Motor neuron (in vitro differentiated cells): ENCODE measurements around the gene EFNA2. TPM values are rescaled to one million over a fixed set of nuclear protein-coding genes. Genes with fewer than 3 reads are reported as not detected.
A peak's percentile ranks its signal among the peaks of the same experiment; 100 is the strongest.

ENCODE experiments used
- ATAC-seq, 8 experiments: fragments of 200-7000 bp; cut with Tn5 transposase; replicated peaks in 6 of 8; 2 replicates each; pipeline ENCODE4 v1.8.0; 2021; ENCODE audit warnings: mild to moderate bottlenecking in 8 of 8, moderate library complexity in 8 of 8
- H3K27ac ChIP-seq, 2 donors: fragments of 250-450 bp; sonication (Bioruptor Pico); 2 replicates each; pipeline ENCODE4 v1.9.0; 2021; ENCODE audit warnings: antibody characterized with exemption in 2 of 2, mild to moderate bottlenecking in 2 of 2, moderate library complexity in 1 of 2
- H3K4me1 ChIP-seq, 2 donors: fragments of 250-450 bp; sonication (Bioruptor Pico); replicated peaks in 1 of 2; 2 replicates each; pipeline ENCODE4 v1.6.1; 2021; ENCODE audit warnings: antibody characterized with exemption in 2 of 2, mild to moderate bottlenecking in 2 of 2, moderate library complexity in 1 of 2
- H3K4me3 ChIP-seq, 5 donors: fragments of 250-450 bp; sonication (Bioruptor Pico); 2 replicates each; pipeline ENCODE4 v1.9.0; 2021; ENCODE audit warnings: antibody characterized with exemption in 5 of 5, mild to moderate bottlenecking in 5 of 5, moderate library complexity in 4 of 5
- WGBS, 10 experiments: fragments of 450-650 bp; shearing (Covaris generic); methylation state at CpG; one replicate each; pipeline ENCODE4 v1.0.0; 2022; 5-methylcytosine and 5-hydroxymethylcytosine counted together
- in situ Hi-C, 9 experiments: fragments of 400-800 bp; cut with MboI; loops; one replicate each; pipeline ENCODE4 v1.15.0; 2021; ENCODE audit warnings: low sequenced_read_pairs in 9 of 9, low pct_unique_long_range_greater_than_20kb in 2 of 9; ENCODE audit not compliant: unreplicated experiment in 9 of 9
- total RNA-seq, 8 experiments: library from RNA; unstranded; fragments of 300-600 nt; gene quantifications; 2 replicates each; pipeline versions ENCODE4 v1.2.3 to v1.2.4, GENCODE V29; 2022

EFNA2 gene
- total RNA-seq, 8 experiments from 2014 or later = 2.4 to 9.2 (median 4.5) TPM; not detected in 3

DNA sequence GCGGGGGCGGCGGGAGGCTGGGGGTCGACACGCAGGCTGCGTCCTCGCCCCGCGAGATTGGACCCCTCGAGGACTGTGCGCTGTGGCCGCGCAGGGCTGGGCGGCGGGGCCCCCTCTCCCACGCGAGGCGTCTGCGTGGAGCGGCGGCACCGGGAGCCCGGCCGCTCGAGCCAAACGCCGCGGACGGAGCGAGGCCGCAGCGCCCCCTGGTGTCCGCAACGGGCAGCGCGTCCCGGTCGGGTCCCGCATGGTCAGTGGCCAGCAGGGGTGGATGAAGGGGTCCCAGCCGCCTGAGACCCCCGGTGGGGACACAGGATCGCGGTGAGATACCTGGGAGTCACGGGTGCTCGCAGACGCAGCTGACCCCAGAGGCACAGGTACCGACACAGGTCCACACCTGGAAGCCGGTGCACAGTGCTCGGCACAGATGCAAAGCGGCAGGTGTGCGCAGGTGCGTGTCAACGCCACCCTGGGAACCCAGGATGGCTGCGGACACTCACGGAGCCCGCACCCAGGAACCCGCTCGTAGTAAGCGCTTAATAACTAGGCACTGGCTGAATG is 18.7 kb upstream of the EFNA2 start:
- Histone ChIP-seq H3K4me3 (peak overlapping the region; percentile 36 to 46 (median 42)), H3K27ac (peak overlapping the region; percentile 84 to 90), H3K4me1 (peaks cover 58 to 67% of the 10 kb centered on the region in 2 donors)
- in situ Hi-C loops = no loop called here
- WGBS, 10 experiments = 0 to 16% (median 8%) methylated on average over 1 to 18 of the region's 59 CpGs; no CpG with 5 or more reads in 5 of the 10 experiments
- peak; percentile 2 to 25 (median 12) for ATAC-seq

DNA sequence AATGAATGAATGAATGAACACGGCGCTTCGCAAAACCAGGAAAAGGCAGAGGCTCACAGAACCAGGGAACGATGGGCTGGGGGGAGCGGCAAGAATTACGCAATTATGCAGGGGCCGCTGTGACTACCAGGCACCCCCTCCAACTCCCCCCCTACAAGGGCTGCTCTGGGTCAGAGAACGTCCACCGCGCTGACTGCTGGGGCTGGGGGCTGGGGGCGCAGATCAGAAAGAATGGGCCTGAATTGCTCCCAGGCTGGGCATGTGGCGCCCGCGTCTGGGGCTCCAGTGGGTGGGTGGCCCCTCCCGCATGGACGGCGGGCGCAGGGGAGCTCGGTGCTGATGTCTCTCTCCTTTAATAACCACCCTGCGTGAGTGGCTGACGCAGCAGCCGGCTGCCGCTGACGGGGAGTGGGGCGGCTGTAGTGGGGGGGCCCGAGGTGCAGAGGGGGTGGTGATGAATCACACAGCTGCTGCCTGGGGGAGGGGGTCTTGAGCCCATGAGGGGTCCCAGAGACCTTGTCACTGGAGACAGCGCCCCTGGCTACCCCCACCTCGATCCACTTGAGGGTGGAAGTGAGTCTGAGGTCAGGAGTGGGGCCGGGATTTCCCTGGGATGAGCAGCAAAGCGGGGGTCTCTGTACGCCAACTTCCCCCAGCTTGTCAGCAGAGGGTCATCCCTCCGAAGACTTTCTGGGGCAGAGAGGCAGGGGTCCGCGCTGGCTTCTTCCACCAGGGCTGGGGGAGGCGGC is 18.0 kb upstream of the EFNA2 start:
- peaks cover 51 to 61% of the 10 kb centered on the region in 2 donors for H3K4me1 ChIP-seq
- H3K27ac ChIP-seq = peak overlapping the region; percentile 84 to 90
- H3K4me3 ChIP-seq = peak overlapping the region; percentile 36 to 46 (median 42)
- in situ Hi-C loops = no loop called here
- peak in 5 of 8 experiments; percentile 6 to 26 (median 17) for ATAC-seq
- 0 to 100% (median 35%) methylated on average over 1 to 2 of the region's 35 CpGs; no CpG with 5 or more reads in 4 of the 10 experiments for WGBS, 10 experiments

DNA sequence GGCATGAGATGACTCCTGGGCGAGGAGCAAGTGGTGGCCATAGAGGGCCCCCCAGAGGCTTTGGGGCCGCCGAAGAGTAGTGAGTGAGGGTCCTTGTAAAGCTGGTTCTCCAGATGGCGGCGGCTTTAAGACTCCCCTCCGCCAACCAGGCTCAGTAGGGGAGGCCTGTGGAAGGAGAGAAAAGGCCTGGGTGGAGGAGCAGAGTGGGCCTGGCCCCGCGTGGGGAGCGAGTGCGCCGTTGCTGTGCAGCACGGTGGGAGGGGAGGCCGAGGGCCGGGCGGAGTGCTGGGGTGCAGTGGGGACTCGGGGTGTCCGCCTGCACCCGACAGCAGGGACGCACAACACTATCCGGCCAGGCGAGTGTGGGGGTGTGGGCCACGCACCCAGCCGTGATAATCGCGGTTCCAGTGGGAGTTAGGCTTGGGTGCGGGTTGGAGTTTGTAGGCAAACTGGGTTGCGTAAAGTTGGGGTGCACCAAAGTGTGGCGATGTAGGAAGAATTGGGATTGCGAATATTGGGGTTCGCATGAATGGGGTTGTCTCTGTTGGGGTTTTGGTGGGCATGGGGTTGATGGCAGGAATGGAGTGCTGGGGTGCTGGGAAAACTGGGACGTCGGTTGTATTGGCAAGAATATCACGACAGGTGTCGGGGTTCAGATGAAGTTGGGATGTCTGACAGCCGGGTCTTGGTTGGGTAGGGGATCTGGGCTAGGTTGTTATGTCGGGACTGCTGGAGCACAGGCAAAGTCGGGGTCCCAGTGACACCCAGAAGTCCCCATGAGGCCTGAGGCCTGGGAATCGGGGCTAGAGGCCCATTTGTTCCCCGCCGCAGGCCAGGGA is 17.2 kb upstream of the EFNA2 start:
- ATAC-seq = no peak
- H3K4me3 ChIP-seq = peak overlapping the region in 4 of 5 donors; percentile 4 to 97 (median 66)
- peaks cover 48 to 54% of the 10 kb centered on the region in 2 donors for H3K4me1 ChIP-seq
- peak overlapping the region; percentile 84 to 90 for H3K27ac ChIP-seq
- WGBS, 10 experiments = 17 to 100% (median 71%) methylated on average over 1 to 7 of the region's 40 CpGs; no CpG with 5 or more reads in 2 of the 10 experiments
- in situ Hi-C loops = no loop called here

DNA sequence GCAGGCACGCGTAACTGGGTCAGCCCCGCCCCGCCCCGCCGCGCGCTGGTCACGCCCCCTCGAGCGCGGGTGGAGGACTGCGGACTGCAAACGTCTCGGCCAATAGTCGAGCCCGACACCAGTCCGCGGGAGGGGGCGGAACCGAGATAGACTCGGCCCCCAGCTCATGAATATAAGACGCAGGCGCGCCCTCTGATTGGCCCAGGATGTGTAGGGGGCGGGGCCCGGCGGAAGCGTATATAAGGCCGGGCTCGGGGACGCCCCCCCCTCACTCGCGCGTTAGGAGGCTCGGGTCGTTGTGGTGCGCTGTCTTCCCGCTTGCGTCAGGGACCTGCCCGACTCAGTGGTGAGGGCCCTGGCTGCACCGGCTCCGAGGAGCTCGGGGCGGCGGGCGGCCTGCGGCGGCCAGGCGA is 16.6 kb upstream of the EFNA2 start, which contains the start of gene CIRBP:
Gene CIRBP, plus strand, starts transcription at position 268 of the 413 bp plus-strand sequence. CDS start 1,602 bp downstream, outside the sequence.
- H3K27ac ChIP-seq = peak within 1 kb of the TSS; percentile 100
- WGBS, 10 experiments = no CpG with 5 or more reads among the region's 50 CpGs
- H3K4me3 ChIP-seq = peak within 1 kb of the TSS; percentile 94 to 98 (median 96)
- peaks cover 51 to 54% of the 10 kb centered on the region in 2 donors for H3K4me1 ChIP-seq
- in situ Hi-C loops = no loop called here
- ATAC-seq = peak; percentile 34 to 68 (median 59)

DNA sequence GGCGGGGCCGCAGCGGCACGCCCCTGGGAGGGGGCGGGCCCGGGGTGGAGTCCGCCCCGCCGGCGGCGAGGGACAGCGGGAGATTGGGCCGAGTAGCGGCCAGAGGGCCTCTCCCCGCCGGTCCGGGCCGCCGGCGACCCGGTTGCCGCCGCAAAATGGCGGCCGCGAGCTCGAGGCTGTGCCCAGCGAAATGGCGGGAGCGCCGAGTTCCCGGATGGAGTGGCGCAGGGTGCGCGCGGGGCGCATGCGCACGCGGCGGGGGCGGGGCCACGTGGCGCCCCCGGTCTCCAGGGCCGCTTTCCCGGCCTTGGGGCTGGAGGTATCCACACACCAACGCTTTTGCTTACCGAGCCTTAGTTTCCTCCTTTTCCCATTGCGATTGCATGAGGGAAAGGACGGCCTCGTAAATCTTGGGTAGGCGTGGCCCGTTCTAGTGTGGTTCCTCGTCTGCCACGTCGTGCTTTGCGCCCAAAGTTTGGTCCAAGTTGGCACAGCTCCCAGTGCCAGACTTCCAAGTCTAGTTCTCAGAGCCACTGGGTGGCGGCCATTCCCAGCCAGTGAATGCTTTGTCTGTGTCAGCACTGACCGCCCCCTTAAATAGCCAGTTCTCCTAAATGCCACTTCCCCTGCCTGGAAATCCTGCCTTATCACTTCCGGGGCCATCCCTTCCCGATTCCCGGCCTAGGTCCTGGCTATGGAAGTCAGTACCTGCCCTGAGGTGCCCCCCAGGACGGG is 16.0 kb upstream of the EFNA2 start:
- peak; percentile 2 to 20 (median 7) for ATAC-seq

DNA sequence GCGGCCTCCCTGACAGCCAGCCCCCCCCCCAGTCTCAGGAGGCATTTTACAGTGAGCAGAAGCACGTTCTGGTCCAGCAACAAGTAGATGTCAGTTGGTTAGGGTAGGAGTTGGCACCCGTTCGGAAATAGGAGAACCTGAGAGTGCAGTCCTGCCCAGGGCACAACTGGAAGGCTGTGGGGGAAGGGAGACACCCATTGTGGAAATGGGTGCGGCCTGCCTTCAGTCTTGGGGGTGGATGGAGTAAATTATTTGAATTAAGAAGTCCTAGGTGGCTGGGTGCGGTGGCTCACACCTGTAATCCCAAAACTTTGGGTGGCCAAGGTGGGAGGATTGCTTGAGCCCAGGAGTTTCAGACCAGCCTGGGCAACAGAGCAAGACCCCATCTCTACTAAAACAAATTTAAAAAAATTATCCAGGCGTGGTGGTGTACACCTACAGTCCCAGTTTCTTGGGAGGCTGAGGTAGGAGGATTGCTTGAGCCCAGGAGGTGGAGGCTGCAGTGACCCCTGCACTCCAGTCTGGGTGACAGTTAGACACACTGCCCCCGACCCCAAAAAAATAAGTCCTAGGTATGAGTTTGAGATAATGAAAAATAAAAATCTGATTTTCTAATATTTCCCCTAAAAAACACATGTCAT is 15.3 kb upstream of the EFNA2 start:
- in situ Hi-C loops = no loop called here
- 0 to 47% (median 18%) methylated on average over 1 to 4 of the region's 8 CpGs; no CpG with 5 or more reads in 2 of the 10 experiments for WGBS, 10 experiments
- Histone ChIP-seq H3K27ac (peak overlapping the region; percentile 100), H3K4me3 (peak overlapping the region; percentile 94 to 98 (median 96)), H3K4me1 (peaks cover 51 to 52% of the 10 kb centered on the region in 2 donors)
- no peak for ATAC-seq

More for the DNA sequence above, 16.0 kb upstream of the EFNA2 start:
- Histone ChIP-seq H3K4me1 (peaks cover 53 to 55% of the 10 kb centered on the region in 2 donors), H3K27ac (peak overlapping the region; percentile 100), H3K4me3 (peak overlapping the region; percentile 94 to 98 (median 96))
- 0 to 3% (median 0%) methylated on average over 1 to 11 of the region's 64 CpGs; no CpG with 5 or more reads in 5 of the 10 experiments for WGBS, 10 experiments
- in situ Hi-C loops = no loop called here

DNA sequence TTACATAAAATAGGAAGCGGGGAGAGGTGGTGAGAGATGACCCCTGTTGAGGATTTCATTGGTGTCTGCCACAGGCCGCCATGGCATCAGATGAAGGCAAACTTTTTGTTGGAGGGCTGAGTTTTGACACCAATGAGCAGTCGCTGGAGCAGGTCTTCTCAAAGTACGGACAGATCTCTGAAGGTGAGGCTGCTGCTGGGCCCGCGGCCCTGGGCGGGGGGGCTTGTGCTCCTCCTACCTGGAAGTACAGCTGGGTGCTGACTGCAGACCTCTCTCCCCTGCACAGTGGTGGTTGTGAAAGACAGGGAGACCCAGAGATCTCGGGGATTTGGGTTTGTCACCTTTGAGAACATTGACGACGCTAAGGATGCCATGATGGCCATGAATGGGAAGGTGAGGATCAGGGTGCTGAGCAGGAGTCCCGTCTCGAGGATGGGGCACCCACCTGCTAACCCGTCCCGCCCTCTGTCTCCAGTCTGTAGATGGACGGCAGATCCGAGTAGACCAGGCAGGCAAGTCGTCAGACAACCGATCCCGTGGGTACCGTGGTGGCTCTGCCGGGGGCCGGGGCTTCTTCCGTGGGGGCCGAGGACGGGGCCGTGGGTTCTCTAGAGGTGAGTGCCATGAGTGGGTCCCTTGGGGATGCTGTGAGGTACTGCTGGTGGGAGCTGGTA is 14.7 kb upstream of the EFNA2 start:
- no peak overlapping the region for H3K27ac ChIP-seq
- H3K4me1 ChIP-seq = peaks cover 45% of the 10 kb centered on the region in 2 donors
- 36 to 100% (median 80%) methylated on average over 1 to 7 of the region's 26 CpGs; no CpG with 5 or more reads in 1 of the 10 experiments for WGBS, 10 experiments
- no peak for ATAC-seq
- peak overlapping the region in 3 of 5 donors; percentile 94 to 98 (median 97) for H3K4me3 ChIP-seq
- in situ Hi-C loops = no loop called here

DNA sequence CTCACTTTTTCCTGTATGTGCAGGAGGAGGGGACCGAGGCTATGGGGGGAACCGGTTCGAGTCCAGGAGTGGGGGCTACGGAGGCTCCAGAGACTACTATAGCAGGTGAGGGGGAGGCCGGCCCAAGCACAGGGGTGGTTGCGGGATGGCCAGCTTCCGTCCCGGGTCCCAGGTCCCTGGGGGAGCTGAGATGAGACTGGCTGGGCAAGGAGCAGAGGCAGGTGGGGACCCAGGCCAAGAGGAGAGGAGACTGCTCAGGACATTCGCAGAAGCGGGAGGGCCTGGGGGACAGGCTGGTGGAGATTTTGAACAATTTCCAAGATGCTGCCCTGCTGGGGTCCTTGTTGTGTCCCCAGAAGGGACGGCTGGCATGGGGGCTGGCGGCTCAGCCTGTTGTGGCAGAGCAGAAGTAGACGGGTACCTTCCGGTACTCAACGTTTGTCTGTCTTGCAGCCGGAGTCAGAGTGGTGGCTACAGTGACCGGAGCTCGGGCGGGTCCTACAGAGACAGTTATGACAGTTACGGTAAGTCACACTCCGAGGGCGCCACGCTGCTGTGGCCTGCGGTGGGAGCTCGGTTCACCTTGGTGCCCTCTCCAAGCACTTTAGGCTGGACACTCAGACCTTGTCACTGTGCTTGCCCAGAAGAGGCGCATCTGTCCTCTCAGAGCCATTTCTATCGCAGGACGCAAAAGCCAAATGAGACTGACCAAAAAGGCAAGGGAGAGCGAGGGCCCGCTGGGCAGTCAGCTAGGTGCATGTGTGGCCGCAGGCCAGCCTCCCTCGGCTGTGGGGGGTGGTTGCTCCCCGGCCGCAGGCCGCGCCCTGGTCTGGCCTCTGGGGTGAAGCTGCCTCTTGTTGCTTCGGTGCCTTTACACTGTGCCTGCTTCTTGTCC is 13.9 kb upstream of the EFNA2 start:
- Histone ChIP-seq H3K27ac (no peak overlapping the region), H3K4me3 (no peak overlapping the region), H3K4me1 (peaks cover 47% of the 10 kb centered on the region in 2 donors)
- in situ Hi-C loops = no loop called here
- 70 to 100% (median 89%) methylated on average over 1 to 13 of the region's 37 CpGs; no CpG with 5 or more reads in 3 of the 10 experiments for WGBS, 10 experiments
- no peak for ATAC-seq

DNA sequence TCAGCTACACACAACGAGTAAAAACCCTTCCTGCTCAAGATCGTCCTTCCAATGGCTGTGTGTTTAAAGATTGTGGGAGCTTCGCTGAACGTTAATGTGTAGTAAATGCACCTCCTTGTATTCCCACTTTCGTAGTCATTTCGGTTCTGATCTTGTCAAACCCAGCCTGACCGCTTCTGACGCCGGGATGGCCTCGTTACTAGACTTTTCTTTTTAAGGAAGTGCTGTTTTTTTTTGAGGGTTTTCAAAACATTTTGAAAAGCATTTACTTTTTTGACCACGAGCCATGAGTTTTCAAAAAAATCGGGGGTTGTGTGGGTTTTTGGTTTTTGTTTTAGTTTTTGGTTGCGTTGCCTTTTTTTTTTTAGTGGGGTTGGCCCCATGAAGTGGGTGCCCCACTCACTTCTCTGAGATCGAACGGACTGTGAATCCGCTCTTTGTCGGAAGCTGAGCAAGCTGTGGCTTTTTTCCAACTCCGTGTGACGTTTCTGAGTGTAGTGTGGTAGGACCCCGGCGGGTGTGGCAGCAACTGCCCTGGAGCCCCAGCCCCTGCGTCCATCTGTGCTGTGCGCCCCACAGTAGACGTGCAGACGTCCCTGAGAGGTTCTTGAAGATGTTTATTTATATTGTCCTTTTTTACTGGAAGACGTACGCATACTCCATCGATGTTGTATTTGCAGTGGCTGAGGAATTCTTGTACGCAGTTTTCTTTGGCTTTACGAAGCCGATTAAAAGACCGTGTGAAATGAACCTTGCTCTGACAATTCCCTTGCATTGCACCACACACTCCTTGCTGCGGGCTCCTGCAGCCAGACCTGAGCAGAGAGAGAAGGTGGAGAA is 13.0 kb upstream of the EFNA2 start:
- no peak for ATAC-seq
- Histone ChIP-seq H3K4me3 (no peak overlapping the region), H3K4me1 (peaks cover 39 to 40% of the 10 kb centered on the region in 2 donors), H3K27ac (no peak overlapping the region)
- in situ Hi-C loops = no loop called here
- WGBS, 10 experiments = 78 to 97% (median 87%) methylated on average over 6 to 28 of the region's 33 CpGs
